ENCODE results near the gene PTPRO. TPM values are rescaled to one million over a fixed set of nuclear protein-coding genes. Genes with fewer than 3 reads are reported as not detected.

The PTPRO gene
- total RNA-seq, 1 donor, result under 0.01 TPM

DNA sequence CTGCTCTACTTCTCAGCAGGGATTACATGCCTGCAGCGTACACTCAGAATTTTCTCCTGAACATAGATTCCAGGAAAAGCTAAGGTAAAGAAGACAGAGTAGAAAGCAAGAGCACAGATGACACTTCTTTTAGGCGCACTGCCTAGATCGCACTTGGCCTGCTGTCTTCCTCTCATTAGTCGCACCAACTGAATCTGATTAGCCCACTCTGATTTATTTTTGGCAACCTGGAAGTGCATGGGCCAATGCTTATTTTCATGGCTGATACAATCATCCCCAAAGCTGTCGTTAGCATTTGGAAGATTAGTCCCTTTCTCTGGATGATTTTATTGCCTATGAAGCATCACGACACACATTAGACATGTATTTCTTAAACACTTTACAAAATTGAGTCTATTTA, 152.5 kb downstream of the PTPRO start:
- no peak overlapping the region for H3K4me3 ChIP-seq (ENCODE audit: insufficient read depth, low read length)
- H3K4me1 ChIP-seq (ENCODE audit: insufficient read depth, low read length), result no peaks in the 10 kb centered on the region
- TF ChIP-seq, protein P1, sequence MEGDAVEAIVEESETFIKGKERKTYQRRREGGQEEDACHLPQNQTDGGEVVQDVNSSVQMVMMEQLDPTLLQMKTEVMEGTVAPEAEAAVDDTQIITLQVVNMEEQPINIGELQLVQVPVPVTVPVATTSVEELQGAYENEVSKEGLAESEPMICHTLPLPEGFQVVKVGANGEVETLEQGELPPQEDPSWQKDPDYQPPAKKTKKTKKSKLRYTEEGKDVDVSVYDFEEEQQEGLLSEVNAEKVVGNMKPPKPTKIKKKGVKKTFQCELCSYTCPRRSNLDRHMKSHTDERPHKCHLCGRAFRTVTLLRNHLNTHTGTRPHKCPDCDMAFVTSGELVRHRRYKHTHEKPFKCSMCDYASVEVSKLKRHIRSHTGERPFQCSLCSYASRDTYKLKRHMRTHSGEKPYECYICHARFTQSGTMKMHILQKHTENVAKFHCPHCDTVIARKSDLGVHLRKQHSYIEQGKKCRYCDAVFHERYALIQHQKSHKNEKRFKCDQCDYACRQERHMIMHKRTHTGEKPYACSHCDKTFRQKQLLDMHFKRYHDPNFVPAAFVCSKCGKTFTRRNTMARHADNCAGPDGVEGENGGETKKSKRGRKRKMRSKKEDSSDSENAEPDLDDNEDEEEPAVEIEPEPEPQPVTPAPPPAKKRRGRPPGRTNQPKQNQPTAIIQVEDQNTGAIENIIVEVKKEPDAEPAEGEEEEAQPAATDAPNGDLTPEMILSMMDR (IDR thresholded peaks at IDR 0.05; ENCODE audit: extremely low read depth, low read depth, low read length), result no peak
- no peaks in the 10 kb centered on the region for H3K36me3 ChIP-seq (ENCODE audit: insufficient read depth, low read length)
- no peaks in the 10 kb centered on the region for H4K20me1 ChIP-seq (ENCODE audit: insufficient read depth, low read length)
- no peaks in the 10 kb centered on the region for H3K27me3 ChIP-seq (ENCODE audit: insufficient read depth, low read length)
- no peak overlapping the region for H3K4me2 ChIP-seq (ENCODE audit: insufficient read depth, low read length)
- no peaks in the 10 kb centered on the region for H3K9me3 ChIP-seq (ENCODE audit: low read depth, low read length)
- H2AFZ ChIP-seq (ENCODE audit: low read length), result no peak overlapping the region
- no peak overlapping the region for H3K27ac ChIP-seq (ENCODE audit: low read depth, low read length)
- DNase-seq (ENCODE audit: insufficient read length, low spot score, missing footprints), result no peak
- no peaks in the 10 kb centered on the region for H3K79me2 ChIP-seq (ENCODE audit: insufficient read depth, low read length)

DNA sequence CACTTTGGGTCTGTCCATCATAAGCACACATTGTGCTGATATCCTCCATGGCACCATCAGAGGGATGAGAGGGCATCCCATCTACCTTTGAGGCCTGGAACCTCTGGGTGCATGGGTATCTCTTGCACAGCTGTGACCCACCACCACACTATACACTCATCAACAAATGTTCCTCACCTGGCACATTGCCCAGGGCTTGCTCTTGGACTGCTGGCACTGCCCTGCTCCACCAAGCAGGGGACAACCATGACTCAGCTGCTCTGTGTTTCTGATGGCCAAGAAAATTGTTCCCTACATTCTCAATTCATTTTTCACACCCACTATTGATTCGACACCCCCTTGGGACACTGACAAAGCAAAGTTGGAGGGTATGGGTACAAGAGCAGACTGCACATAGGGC, 155.5 kb downstream of the PTPRO start:
- Histone ChIP-seq H3K4me3 (ENCODE audit: insufficient read depth, low read length) (no peak overlapping the region), H3K4me1 (ENCODE audit: insufficient read depth, low read length) (no peaks in the 10 kb centered on the region), H4K20me1 (ENCODE audit: insufficient read depth, low read length) (no peaks in the 10 kb centered on the region), H3K27me3 (ENCODE audit: insufficient read depth, low read length) (no peaks in the 10 kb centered on the region), H3K4me2 (ENCODE audit: insufficient read depth, low read length) (no peak overlapping the region), H2AFZ (ENCODE audit: low read length) (no peak overlapping the region), H3K27ac (ENCODE audit: low read depth, low read length) (no peak overlapping the region), H3K36me3 (ENCODE audit: insufficient read depth, low read length) (no peaks in the 10 kb centered on the region), H3K9me3 (ENCODE audit: low read depth, low read length) (no peaks in the 10 kb centered on the region), H3K79me2 (ENCODE audit: insufficient read depth, low read length) (no peaks in the 10 kb centered on the region)
- TF ChIP-seq, protein P1 (IDR thresholded peaks at IDR 0.05; ENCODE audit: extremely low read depth, low read depth, low read length), result no peak
- no peak for DNase-seq (ENCODE audit: insufficient read length, low spot score, missing footprints)

DNA sequence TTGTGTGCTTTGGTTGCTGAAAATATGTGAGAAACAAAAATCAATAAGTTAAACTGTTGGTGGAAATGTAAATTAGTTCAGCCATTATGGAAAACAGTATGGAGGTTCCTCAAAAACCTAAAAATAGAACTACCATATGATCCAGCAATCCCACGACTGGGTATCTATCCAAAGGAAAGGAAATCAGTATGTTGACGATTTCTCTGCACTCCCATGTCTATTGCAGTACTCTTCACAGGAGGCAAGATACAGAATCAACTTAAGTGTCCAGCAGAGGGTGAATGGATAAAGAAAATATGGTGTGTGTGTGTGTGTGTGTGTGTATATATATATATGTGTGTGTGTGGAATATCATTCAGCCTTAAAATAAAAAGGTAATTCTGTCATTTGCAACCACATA, 159.5 kb downstream of the PTPRO start:
- TF ChIP-seq, protein P1 (IDR thresholded peaks at IDR 0.05; ENCODE audit: extremely low read depth, low read depth, low read length), result no peak

DNA sequence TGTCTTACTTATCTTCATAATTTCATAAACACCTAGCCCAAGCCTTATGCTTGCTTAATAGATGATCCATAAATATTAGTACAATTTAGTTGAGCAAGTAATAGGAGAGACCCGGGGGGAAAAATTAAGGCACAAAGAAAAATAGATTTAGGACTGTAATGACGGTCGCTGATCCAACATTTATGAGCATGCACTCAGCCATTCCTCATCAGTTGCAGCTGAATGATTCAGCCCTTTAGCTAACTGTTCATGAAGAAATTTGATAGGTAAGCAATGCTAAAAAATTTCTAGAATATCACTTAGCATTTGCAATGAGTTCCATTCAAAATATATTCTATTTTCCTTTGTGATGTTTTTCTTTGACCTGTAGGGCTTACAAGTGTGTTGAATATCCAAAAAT, 163.2 kb downstream of the PTPRO start:
- H3K4me2 ChIP-seq (ENCODE audit: insufficient read depth, low read length), result no peak overlapping the region
- H3K27ac ChIP-seq (ENCODE audit: low read depth, low read length), result no peak overlapping the region
- no peaks in the 10 kb centered on the region for H3K79me2 ChIP-seq (ENCODE audit: insufficient read depth, low read length)
- H3K27me3 ChIP-seq (ENCODE audit: insufficient read depth, low read length), result no peaks in the 10 kb centered on the region
- TF ChIP-seq, protein P1 (IDR thresholded peaks at IDR 0.05; ENCODE audit: extremely low read depth, low read depth, low read length), result no peak
- no peak overlapping the region for H2AFZ ChIP-seq (ENCODE audit: low read length)
- H4K20me1 ChIP-seq (ENCODE audit: insufficient read depth, low read length), result no peaks in the 10 kb centered on the region
- no peaks in the 10 kb centered on the region for H3K9me3 ChIP-seq (ENCODE audit: low read depth, low read length)
- H3K36me3 ChIP-seq (ENCODE audit: insufficient read depth, low read length), result no peaks in the 10 kb centered on the region
- no peak overlapping the region for H3K4me3 ChIP-seq (ENCODE audit: insufficient read depth, low read length)
- no peak for DNase-seq (ENCODE audit: insufficient read length, low spot score, missing footprints)
- H3K4me1 ChIP-seq (ENCODE audit: insufficient read depth, low read length), result no peaks in the 10 kb centered on the region

More for the DNA sequence above, 159.5 kb downstream of the PTPRO start:
- Histone ChIP-seq H2AFZ (ENCODE audit: low read length) (no peak overlapping the region), H3K4me1 (ENCODE audit: insufficient read depth, low read length) (no peaks in the 10 kb centered on the region), H3K27me3 (ENCODE audit: insufficient read depth, low read length) (no peaks in the 10 kb centered on the region), H3K4me2 (ENCODE audit: insufficient read depth, low read length) (no peak overlapping the region), H3K36me3 (ENCODE audit: insufficient read depth, low read length) (no peaks in the 10 kb centered on the region), H4K20me1 (ENCODE audit: insufficient read depth, low read length) (no peaks in the 10 kb centered on the region), H3K9me3 (ENCODE audit: low read depth, low read length) (no peaks in the 10 kb centered on the region), H3K27ac (ENCODE audit: low read depth, low read length) (no peak overlapping the region), H3K79me2 (ENCODE audit: insufficient read depth, low read length) (no peaks in the 10 kb centered on the region), H3K4me3 (ENCODE audit: insufficient read depth, low read length) (no peak overlapping the region)
- DNase-seq (ENCODE audit: insufficient read length, low spot score, missing footprints), result no peak
